SK-N-MC (cell line): ENCODE results near the gene AQP12A.
"Not testable (repeated sequence)": the region's sequence is repeated elsewhere in the genome, so short reads cannot be mapped to it uniquely, and the experiment has no call there.

Source experiments
- DNase-seq: peaks from one replicate; pipeline ENCODE4 v3.0.0-alpha.2; 2011; ENCODE audit warnings: low read depth, low spot score
- H3K27ac ChIP-seq: fragments of 200-600 bp; sonication (generic); 2 replicates; pipeline ENCODE4 v1.5.1; 2016; ENCODE audit warnings: mixed run types
- H3K36me3 ChIP-seq: fragments of 200-600 bp; sonication (generic); 2 replicates; pipeline ENCODE4 v1.6.1; 2017; ENCODE audit warnings: antibody characterized with exemption, low read length, mixed read lengths; ENCODE audit not compliant: insufficient read depth
- H3K4me3 ChIP-seq: fragments of 200-600 bp; sonication (generic); 2 replicates; pipeline ENCODE4 v1.5.1; 2016
- H3K9ac ChIP-seq: fragments of 200-600 bp; sonication (generic); 2 replicates; pipeline ENCODE4 v1.8.0; 2017; ENCODE audit warnings: mixed run types, mixed read lengths; ENCODE audit not compliant: insufficient read length
- H3K9me3 ChIP-seq: fragments of 200-600 bp; sonication (generic); 2 replicates; pipeline ENCODE4 v1.6.1; 2017; ENCODE audit warnings: low read depth, mild to moderate bottlenecking, antibody characterized with exemption, low read length, moderate library complexity, mixed read lengths
- EZH2 ChIP-seq: fragments of 200-600 bp; sonication (generic); IDR thresholded peaks from one replicate; pipeline ENCODE4 v1.6.1; 2017; ENCODE audit warnings: antibody characterized with exemption
- FOXP2 ChIP-seq: optimal IDR thresholded peaks from 2 replicates; pipeline ENCODE3; 2011; ENCODE audit warnings: mild to moderate bottlenecking, moderate library complexity; ENCODE audit not compliant: insufficient read depth; ENCODE audit errors: extremely low read length, control extremely low read depth
- POLR2AphosphoS5 ChIP-seq: IDR thresholded peaks from 2 replicates; pipeline ENCODE4 v1.6.1; 2012; ENCODE audit warnings: mild to moderate bottlenecking, low read depth, low read length, borderline replicate concordance

Gene AQP12A

GRCh38 chr2:240685771-240686371 lies 5.8 kb upstream of the AQP12A start:
- no peak overlapping the region for H3K27ac ChIP-seq
- no peak overlapping the region for H3K4me3 ChIP-seq

DNA sequence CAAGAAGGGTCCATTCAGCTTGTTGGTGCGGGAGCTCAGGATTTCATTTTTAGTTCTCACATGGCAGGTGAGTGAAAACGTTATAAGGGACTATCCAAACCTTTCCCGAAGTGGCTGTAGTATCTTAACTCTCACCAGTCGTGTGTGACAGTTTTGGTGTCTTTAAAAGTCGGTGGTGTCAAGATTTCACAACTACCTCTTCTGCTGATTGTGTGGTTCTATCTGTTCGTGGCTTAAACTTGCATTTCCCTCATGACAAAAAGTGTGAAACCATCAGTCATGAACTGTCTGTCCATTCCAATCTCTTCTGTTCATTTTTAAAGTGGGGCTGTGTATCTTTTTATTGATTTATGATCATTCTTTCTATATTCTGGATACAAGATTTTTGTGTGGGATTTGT lies 5.2 kb upstream of the AQP12A start:
- H3K27ac ChIP-seq = no peak overlapping the region
- no peaks in the 10 kb centered on the region for H3K9me3 ChIP-seq
- DNase-seq = no peak
- H3K36me3 ChIP-seq = no peaks in the 10 kb centered on the region
- H3K4me3 ChIP-seq = no peak overlapping the region
- H3K9ac ChIP-seq = no peak overlapping the region
- no peak for TF ChIP-seq POLR2AphosphoS5

More at GRCh38 chr2:240685771-240686371, 5.8 kb upstream of the AQP12A start:
- Histone ChIP-seq H3K9ac (no peak overlapping the region), H3K36me3 (no peaks in the 10 kb centered on the region), H3K9me3 (no peaks in the 10 kb centered on the region)
- no peak for TF ChIP-seq FOXP2
- no peak for TF ChIP-seq EZH2
- no peak for TF ChIP-seq POLR2AphosphoS5
- DNase-seq = no peak

GRCh38 chr2:240687045-240687740 lies 4.5 kb upstream of the AQP12A start:
- Histone ChIP-seq H3K36me3 (no peaks in the 10 kb centered on the region), H3K27ac (no peak overlapping the region), H3K9me3 (no peaks in the 10 kb centered on the region), H3K9ac (no peak overlapping the region), H3K4me3 (no peak overlapping the region)
- DNase-seq = no peak
- TF ChIP-seq POLR2AphosphoS5 (no peak), FOXP2 (no peak), EZH2 (no peak)

DNA sequence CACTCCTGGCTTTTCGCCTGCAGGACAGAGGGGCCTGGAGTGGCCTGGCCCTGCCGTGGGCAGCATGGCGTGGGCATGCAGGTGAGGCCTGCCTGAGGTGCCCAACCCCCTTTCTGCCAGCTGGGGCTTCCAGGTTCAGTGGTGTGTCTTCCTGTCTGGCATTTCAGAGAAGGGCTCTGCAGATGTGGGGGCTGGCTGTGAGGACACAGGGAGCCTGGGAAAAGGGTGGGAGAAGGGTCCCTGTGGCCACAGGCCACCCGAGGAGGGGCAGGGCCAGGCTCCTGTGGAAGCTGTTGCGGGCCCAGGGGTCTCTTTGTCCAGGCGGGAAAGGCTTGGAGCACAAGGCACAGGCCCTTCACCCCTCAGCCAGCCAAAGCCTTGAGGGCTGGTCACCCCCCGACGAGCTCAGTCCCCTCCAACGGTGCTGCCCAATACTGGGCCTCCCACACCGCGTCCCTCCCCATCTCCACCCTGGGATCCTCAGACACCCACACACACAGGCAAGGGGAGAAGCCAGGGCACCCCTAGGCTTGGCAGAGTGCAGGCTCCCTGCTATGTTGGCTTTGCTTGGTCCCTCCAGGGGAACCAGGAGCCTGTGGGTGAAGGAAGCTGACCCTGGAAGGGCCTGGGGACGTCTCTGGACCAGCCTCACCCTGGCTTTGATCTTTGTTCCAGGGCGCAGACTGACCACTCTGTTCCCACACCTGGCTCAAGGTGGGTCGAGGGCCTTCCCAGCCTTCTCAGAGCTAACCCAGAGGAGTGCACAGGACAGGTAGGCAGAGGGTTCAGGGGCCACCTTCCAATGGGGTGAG lies 3.7 kb upstream of the AQP12A start:
- Histone ChIP-seq H3K36me3 (no peaks in the 10 kb centered on the region), H3K9me3 (no peaks in the 10 kb centered on the region), H3K9ac (no peak overlapping the region), H3K4me3 (no peak overlapping the region), H3K27ac (no peak overlapping the region)
- TF ChIP-seq EZH2 = no peak
- TF ChIP-seq POLR2AphosphoS5 = no peak
- no peak for TF ChIP-seq FOXP2
- no peak for DNase-seq

DNA sequence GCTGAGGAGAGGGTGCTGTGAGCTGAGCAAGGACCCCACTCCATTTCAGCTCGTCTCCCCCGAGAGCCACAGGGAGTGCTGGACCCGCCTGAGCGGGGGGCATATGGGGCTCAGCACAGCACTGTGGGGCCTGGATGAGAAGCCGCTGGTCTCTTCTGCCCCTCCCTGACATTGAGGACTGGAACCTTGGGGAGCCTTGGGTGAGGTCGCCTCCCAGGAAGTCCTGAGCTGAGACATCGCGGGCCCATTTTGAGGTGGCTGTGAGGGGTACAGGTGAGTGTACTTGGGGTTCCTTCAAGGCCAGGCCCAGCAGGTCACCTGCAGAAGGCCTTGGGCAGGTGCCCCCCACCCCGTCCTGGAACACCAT lies 3.1 kb upstream of the AQP12A start:
- H3K27ac ChIP-seq = no peak overlapping the region
- no peak overlapping the region for H3K4me3 ChIP-seq
- H3K36me3 ChIP-seq = no peaks in the 10 kb centered on the region
- no peaks in the 10 kb centered on the region for H3K9me3 ChIP-seq
- H3K9ac ChIP-seq = no peak overlapping the region
- TF ChIP-seq FOXP2 (no peak), POLR2AphosphoS5 (no peak), EZH2 (no peak)
- DNase-seq = no peak

DNA sequence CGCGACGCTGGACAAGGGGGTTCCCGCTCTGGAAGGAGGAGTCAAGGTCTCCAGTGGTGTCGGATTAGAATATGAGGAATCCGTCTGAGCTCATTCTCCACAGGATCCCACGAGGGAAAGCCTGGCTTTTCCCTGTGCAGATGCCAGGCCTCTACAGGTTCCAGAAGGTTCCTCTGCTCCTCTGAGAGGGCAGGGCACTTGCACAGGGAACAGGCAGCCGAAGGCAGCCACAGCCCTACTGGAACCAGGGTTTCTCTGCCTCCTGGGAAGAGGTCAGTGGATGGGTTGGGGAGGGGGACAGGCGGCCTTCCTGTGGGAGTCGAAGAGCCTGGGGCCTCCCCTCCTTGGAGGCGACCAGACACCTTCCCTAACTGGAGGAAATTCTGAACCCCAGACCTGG lies 1.7 kb upstream of the AQP12A start:
- Histone ChIP-seq H3K27ac (no peak overlapping the region), H3K36me3 (no peaks in the 10 kb centered on the region), H3K4me3 (no peak overlapping the region), H3K9me3 (no peaks in the 10 kb centered on the region), H3K9ac (no peak overlapping the region)
- no peak for TF ChIP-seq FOXP2
- no peak for TF ChIP-seq POLR2AphosphoS5
- no peak for TF ChIP-seq EZH2
- DNase-seq = no peak

- H3K27ac ChIP-seq, H3K36me3 ChIP-seq, H3K9me3 ChIP-seq, H3K9ac ChIP-seq, DNase-seq, H3K4me3 ChIP-seq: not testable (repeated sequence)
Observed at GRCh38 chr2:240690421-240691074, 1.1 kb upstream of the AQP12A start.

DNA sequence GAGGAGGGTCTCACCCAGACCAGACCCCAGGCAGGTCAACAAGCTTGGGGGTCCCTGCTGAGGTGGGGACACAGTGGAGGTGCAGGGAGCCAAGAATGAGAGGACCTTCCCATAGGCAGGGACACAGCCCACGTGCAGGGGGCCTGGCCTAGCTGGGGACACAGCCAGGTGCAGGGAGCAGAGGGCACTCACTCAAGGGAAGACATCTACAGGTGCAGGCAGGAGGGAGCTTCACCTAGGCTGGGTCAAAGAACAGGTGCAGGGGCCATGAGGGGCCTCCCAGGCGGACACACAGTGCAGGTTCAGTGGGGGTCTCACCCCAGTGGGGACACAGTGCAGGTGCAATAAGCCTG lies 615 bp upstream of the AQP12A start:
- H3K36me3 ChIP-seq, DNase-seq, H3K9me3 ChIP-seq, H3K27ac ChIP-seq, H3K9ac ChIP-seq, H3K4me3 ChIP-seq: not testable (repeated sequence)

DNA sequence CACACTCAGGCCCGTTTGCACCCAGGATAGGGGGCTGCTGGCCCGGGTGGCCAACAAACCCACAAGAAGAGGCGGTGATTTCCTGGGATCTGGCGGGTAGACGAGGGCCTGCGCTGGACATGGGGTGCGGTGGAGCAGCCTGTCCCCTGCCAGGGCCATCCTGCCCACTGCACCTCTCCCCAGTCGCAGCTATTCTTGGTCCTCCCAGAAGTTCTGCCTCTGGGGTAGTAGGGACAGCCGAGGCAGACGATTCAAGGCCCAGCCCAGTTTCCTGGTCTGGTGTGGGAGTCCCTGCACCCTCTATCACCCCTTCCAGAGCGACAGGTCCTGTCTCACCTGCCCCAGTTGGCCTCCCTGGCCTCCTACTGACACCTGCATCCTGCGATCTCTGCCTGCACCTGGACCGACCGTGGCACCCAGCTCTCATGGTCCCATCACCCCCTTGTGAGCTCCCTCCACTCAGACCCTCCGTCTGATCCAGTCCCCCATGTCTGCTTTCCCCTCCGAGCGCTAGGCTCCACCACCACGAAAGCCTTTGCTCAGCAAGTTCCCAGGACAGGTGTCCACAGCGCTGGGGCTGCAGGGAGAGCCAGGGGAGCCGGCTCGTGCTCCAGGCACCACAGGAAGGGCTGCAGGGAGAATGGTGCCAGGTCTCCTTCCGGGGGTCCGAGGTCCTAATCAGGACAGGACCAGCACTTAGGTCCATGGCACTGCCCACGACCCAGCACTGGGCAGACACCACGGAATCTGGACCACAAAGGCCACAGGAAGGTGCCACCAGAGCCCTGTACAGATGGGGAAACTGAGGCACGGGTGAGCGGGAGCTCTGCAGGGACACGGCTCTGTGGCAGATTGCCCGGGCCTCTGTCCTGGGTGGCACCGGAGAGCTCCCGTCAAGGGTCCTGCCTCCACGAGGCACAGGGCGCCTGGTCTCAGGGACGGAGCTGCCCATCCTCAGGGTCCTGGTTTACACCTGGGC lies 1.2 kb downstream of the AQP12A start:
- H3K9ac ChIP-seq, H3K27ac ChIP-seq, H3K4me3 ChIP-seq, H3K9me3 ChIP-seq, DNase-seq, H3K36me3 ChIP-seq: not testable (repeated sequence)

DNA sequence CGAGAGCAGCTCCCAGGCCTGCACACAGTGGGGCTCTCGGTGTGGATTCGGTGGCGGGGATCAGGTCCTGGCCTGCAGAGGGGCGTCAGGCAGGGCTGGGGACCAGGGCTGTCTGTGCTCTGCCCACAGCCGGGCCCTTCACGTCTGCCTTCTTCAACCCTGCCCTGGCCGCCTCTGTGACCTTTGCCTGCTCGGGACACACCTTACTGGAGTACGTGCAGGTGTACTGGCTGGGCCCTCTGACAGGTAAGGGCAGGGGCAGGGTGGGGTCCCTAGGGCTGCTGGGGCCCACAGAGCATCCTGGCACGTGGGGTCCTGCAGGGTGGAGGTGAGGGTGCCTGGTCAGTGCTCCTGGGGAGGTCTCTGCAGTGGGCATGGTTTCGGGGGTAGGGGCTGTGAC lies 2.6 kb downstream of the AQP12A start:
- H3K36me3 ChIP-seq, H3K9me3 ChIP-seq, H3K27ac ChIP-seq, H3K9ac ChIP-seq, DNase-seq, H3K4me3 ChIP-seq: not testable (repeated sequence)

- not testable (repeated sequence) for H3K36me3 ChIP-seq, H3K9me3 ChIP-seq, H3K27ac ChIP-seq, DNase-seq, H3K9ac ChIP-seq, H3K4me3 ChIP-seq
Observed at GRCh38 chr2:240695593-240695992, 3.9 kb downstream of the AQP12A start.
